GM12878 (cell line): ENCODE data around the gene MPP7. TPM values are rescaled to one million over a fixed set of nuclear protein-coding genes. Genes with fewer than 3 reads are reported as not detected.

Source experiments
- ATAC-seq: fragments of 200-7000 bp; cut with Tn5 transposase; 3 replicates; pipeline ENCODE4 v1.9.1; 2020; ENCODE audit warnings: mild to moderate bottlenecking, moderate library complexity
- BruUV-seq: library from RNA; stranded (reverse); fragments of 400-500 nt; replicated peaks from 2 replicates; lab custom pipeline; 2021; lab: Mats Ljungman, UMichigan
- CTCF ChIA-PET: fragments of 300-600 bp; sonication (Branson Sonifier 250); formaldehyde crosslinking; extraction: SDS; loops from one replicate; lab custom pipeline; 2021; ENCODE audit warnings: inconsistent platforms; lab: Yijun Ruan, JAX
- POLR2A ChIA-PET: fragments of 350-600 bp; formaldehyde crosslinking; extraction: SDS; loops from one replicate; lab custom pipeline; 2021; ENCODE audit warnings: inconsistent platforms; lab: Charles Lee
- RAD21 ChIA-PET: fragments of 300-600 bp; sonication (Branson Sonifier 250); formaldehyde crosslinking; loops from one replicate; lab custom pipeline; 2023; ENCODE audit warnings: antibody characterized with exemption; ENCODE audit not compliant: unreplicated experiment; lab: Charles Lee
- SMC1A ChIA-PET: fragments of 300-600 bp; sonication (Branson Sonifier 250); formaldehyde crosslinking; loops from one replicate; lab custom pipeline; 2023; ENCODE audit not compliant: unreplicated experiment, uncharacterized antibody; lab: Charles Lee
- DNase-seq: peaks from one replicate; pipeline ENCODE4 v3.0.0-alpha.2; 2011; ENCODE audit warnings: low read depth, low spot score
- FAIRE-seq: peaks from 3 replicates; lab custom pipeline; 2011; peaks lifted over from hg19 to GRCh38; lab: Jason Lieb, UNC
- H2AFZ ChIP-seq: 2 replicates; pipeline ENCODE4 v1.6.0; 2011; ENCODE audit warnings: low read depth, low read length, control low read depth; ENCODE audit not compliant: control insufficient read depth
- H3K27ac ChIP-seq: 2 replicates; pipeline ENCODE4 v1.5.1; 2011; ENCODE audit warnings: control low read depth; ENCODE audit not compliant: control insufficient read depth, insufficient read depth
- H3K27me3 ChIP-seq, 2 experiments: replicated peaks in 1 of 2; 2 replicates each; pipeline versions ENCODE4 v1.6.0 to v1.6.1; 2011; ENCODE audit warnings: low read length in 1 of 2; ENCODE audit not compliant: control insufficient read depth in 2 of 2, insufficient read depth in 2 of 2
- H3K36me3 ChIP-seq, 2 experiments: 2 replicates each; pipeline ENCODE4 v1.5.1; 2011; ENCODE audit warnings: low read length in 1 of 2; ENCODE audit not compliant: control insufficient read depth in 2 of 2, insufficient read depth in 2 of 2
- H3K4me1 ChIP-seq: 2 replicates; pipeline ENCODE4 v1.6.1; 2011; ENCODE audit warnings: mild to moderate bottlenecking, low read length, moderate library complexity, mixed read lengths; ENCODE audit not compliant: control insufficient read depth, insufficient read depth
- H3K4me2 ChIP-seq: 2 replicates; pipeline ENCODE4 v1.6.0; 2011; ENCODE audit warnings: control low read depth; ENCODE audit not compliant: control insufficient read depth, insufficient read depth
- H3K4me3 ChIP-seq: fragments of 200-600 bp; sonication (generic); 2 replicates; pipeline ENCODE4 v1.5.1; 2016
- H3K79me2 ChIP-seq: 2 replicates; pipeline ENCODE4 v1.6.0; 2011; ENCODE audit warnings: low read length; ENCODE audit not compliant: control insufficient read depth, insufficient read depth
- H3K9ac ChIP-seq: 2 replicates; pipeline ENCODE4 v1.8.0; 2011; ENCODE audit warnings: low read length, control low read depth, mixed read lengths; ENCODE audit not compliant: control insufficient read depth, insufficient read depth
- H3K9me3 ChIP-seq: replicated peaks from 3 replicates; pipeline ENCODE4 v1.5.1; 2011; ENCODE audit warnings: mild to moderate bottlenecking, low read length; ENCODE audit not compliant: control insufficient read depth, insufficient read depth
- H4K20me1 ChIP-seq: 2 replicates; pipeline ENCODE4 v1.6.0; 2011; ENCODE audit not compliant: control insufficient read depth, insufficient read depth
- BCL11A ChIP-seq: IDR thresholded peaks from 2 replicates; pipeline ENCODE4 v1.6.1; 2011; ENCODE audit warnings: low read depth, low read length
- CHD1 ChIP-seq: IDR thresholded peaks from 2 replicates; pipeline ENCODE4 v1.6.1; 2012; ENCODE audit warnings: low read depth, low read length, improper control_type of control experiment
- CHD4 ChIP-seq: fragments of 200-600 bp; sonication (generic); IDR thresholded peaks from 2 replicates; pipeline ENCODE4 v1.6.1; 2016; ENCODE audit warnings: mild to moderate bottlenecking
- RELB ChIP-seq: fragments of 450-650 bp; IDR thresholded peaks from 2 replicates; pipeline ENCODE4 v1.6.1; 2017; ENCODE audit warnings: low read depth, mild to moderate bottlenecking, moderate library complexity
- TBL1XR1 ChIP-seq: IDR thresholded peaks from 2 replicates; pipeline ENCODE4 v1.6.1; 2012; ENCODE audit warnings: low read depth, low read length, improper control_type of control experiment
- ZNF592 ChIP-seq: fragments of 450-650 bp; IDR thresholded peaks from 2 replicates; pipeline ENCODE4 v1.6.1; 2017; ENCODE audit warnings: mild to moderate bottlenecking, moderate library complexity
- WGBS: methylation state at CpG from one replicate; pipeline ENCODE4 v1.1.6; 2016; ENCODE audit warnings: low lambda C conversion rate; ENCODE audit not compliant: insufficient replicate concordance, insufficient coverage; ENCODE audit errors: missing lambda C conversion rate; 5-methylcytosine and 5-hydroxymethylcytosine counted together
- in situ Hi-C: fragments of 300-500 bp; cut with MboI; formaldehyde crosslinking; loops from 9 replicates; pipeline ENCODE4 v1.14.3; 2018; ENCODE audit warnings: mixed read lengths
- intact Hi-C: fragments of 100-400 bp; cut with micrococcal nuclease; formaldehyde crosslinking; loops from one replicate; pipeline ENCODE4 v1.14.2; 2022; ENCODE audit not compliant: unreplicated experiment
- polyA plus RNA-seq, 11 experiments: library from polyadenylated mRNA; depleted of rRNA in 4 of 11; unstranded in 6 of 11; stranded (reverse) in 5 of 11; fragments of >200 nt; fragmentation: Nextera tagmentation in 4 of 11; fragmentation: Illumina TruSeq in 1 of 11; extraction: Ambion mirVana in 4 of 11; extraction: Trizol in 1 of 11; gene quantifications; 1 replicate in 1 of 11; 2 replicates in 10 of 11; pipeline versions ENCODE4 v1.2.1 to v1.2.3, GENCODE V29; 2011 to 2016; ENCODE audit warnings: inconsistent platforms in 2 of 11, missing spikeins in 2 of 11, low read depth in 1 of 11
- total RNA-seq, 4 experiments: library from RNA; depleted of rRNA in 3 of 4; stranded (reverse); fragments of >200 nt in 3 of 4; fragmentation: Illumina TruSeq in 1 of 4; extraction: Trizol in 1 of 4; gene quantifications; 2 replicates each; pipeline versions ENCODE4 v1.2.1 to v1.2.3, GENCODE V29; 2013 to 2021

The MPP7 gene
- total and polyA plus RNA-seq, 10 of the 15 experiments (the other 5 are each of a cell fraction or from before 2014, with no cell fraction given): 0.01 to 0.15 (median 0.05) TPM; not detected in 2

DNA sequence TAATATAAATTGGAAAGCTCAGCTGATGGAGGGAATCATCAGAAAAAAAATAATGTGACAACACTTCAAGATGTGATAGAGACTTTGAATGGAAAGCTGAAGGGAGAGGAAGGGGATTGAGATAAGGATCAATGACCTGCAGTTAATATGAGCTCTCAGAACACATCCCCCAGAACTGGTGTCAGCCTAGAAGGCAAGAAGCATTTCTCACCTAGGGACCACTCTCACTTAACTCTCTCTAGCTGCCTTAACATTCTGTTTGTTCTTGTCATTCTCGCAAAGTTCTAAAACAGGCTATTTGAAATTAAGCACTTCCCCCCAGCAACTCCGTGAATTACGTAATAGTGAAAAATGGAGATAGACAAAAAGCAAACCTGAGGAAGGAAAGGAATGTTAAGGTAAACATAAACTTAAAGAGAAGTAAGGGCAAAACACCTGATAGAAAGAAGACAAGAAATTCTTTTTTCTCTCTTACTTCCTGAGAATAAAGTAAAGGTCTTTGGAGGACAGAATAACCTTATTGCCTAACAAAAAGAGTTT, 1.2 kb upstream of the MPP7 start:
- H3K9me3 ChIP-seq: no peaks in the 10 kb centered on the region
- no peak overlapping the region for H3K4me2 ChIP-seq
- peaks cover 0 to 7% of the 10 kb centered on the region in 2 experiments; a peak in 1 of 4 replicates for H3K27me3 ChIP-seq
- ChIA-PET POLR2A (no interaction called here), CTCF (interaction anchor here (1.0 to 8.0 kb wide), 5 partner anchors 13 to 89 kb away, joined by 3 to 70 read pairs (median 15); no protein-coding TSS in a partner anchor), SMC1A (interaction anchor here (1.4 to 1.5 kb wide), 3 partner anchors 8 to 26 kb away, joined by 3 to 4 read pairs (median 3); no protein-coding TSS in a partner anchor), RAD21 (no interaction called here)
- no peak for FAIRE-seq
- TF ChIP-seq CHD1 (no peak), ZNF592 (no peak), CHD4 (no peak), TBL1XR1 (no peak), RELB (no peak), BCL11A (no peak)
- no peak for ATAC-seq
- no peak for DNase-seq
- H3K79me2 ChIP-seq: no peaks in the 10 kb centered on the region
- intact Hi-C loops: loop anchor here (5.0 kb wide), 1 partner anchor 63 kb away; no protein-coding TSS in a partner anchor
- no peaks in the 10 kb centered on the region for H3K36me3 ChIP-seq
- H3K27ac ChIP-seq: no peak overlapping the region
- BruUV-seq: no TSS peak
- H3K9ac ChIP-seq: no peak overlapping the region
- 68% methylated on average over 3 of the region's 3 CpGs for WGBS
- no peak overlapping the region for H3K4me3 ChIP-seq
- H3K4me1 ChIP-seq: no peaks in the 10 kb centered on the region
- no peak overlapping the region for H2AFZ ChIP-seq
- in situ Hi-C loops: no loop called here
- H4K20me1 ChIP-seq: no peaks in the 10 kb centered on the region
